HCT116 (cell line): ENCODE data around the gene RGSL1.

Source experiments
- POLR2AphosphoS5 ChIP-seq: IDR thresholded peaks from 2 replicates; pipeline ENCODE4 v1.6.1; 2011; ENCODE audit warnings: mild to moderate bottlenecking, low read depth, low read length, moderate library complexity
- RAD21 ChIP-seq: IDR thresholded peaks from 2 replicates; pipeline ENCODE4 v1.6.1; 2012; ENCODE audit warnings: low read depth, mild to moderate bottlenecking
- ZNF274 ChIP-seq: fragments of 200-500 bp; sonication (Bioruptor generic); IDR thresholded peaks from 2 replicates; pipeline ENCODE4 v1.6.1; 2014; ENCODE audit warnings: mild to moderate bottlenecking, low read depth, low read length, inconsistent platforms

- no peak for TF ChIP-seq POLR2AphosphoS5
- no peak for TF ChIP-seq ZNF274
- no peak for TF ChIP-seq RAD21
These were observed 136.4 kb downstream of the RGSL1 start for GRCh38 chr1:182586380-182586779.
